DOHH2 (cell line): ENCODE results near the gene ARHGAP6.

Experiments used
- H3F3A ChIP-seq: fragments of 200-600 bp; sonication (generic), shearing (Covaris generic); 2 replicates; pipeline ENCODE4 v1.6.0; 2016; ENCODE audit warnings: antibody characterized with exemption, mild to moderate bottlenecking; ENCODE audit not compliant: control insufficient read depth, insufficient read depth
- H3K27ac ChIP-seq: fragments of 200-600 bp; sonication (generic); 2 replicates; pipeline ENCODE4 v1.5.1; 2014; ENCODE audit warnings: low read depth, mild to moderate bottlenecking, low read length, moderate library complexity
- H3K27me3 ChIP-seq: fragments of 200-600 bp; sonication (generic); 2 replicates; pipeline ENCODE4 v1.6.1; 2014; ENCODE audit warnings: mild to moderate bottlenecking, low read length, mixed read lengths; ENCODE audit not compliant: control insufficient read depth
- H3K36me3 ChIP-seq: fragments of 200-600 bp; sonication (generic); 2 replicates; pipeline ENCODE4 v1.6.1; 2014; ENCODE audit warnings: mild to moderate bottlenecking, low read length, moderate library complexity, mixed read lengths; ENCODE audit not compliant: control insufficient read depth
- H3K4me1 ChIP-seq: fragments of 200-600 bp; sonication (generic); 2 replicates; pipeline ENCODE4 v1.6.1; 2014; ENCODE audit warnings: mild to moderate bottlenecking, low read length, mixed read lengths; ENCODE audit not compliant: control insufficient read depth
- H3K4me2 ChIP-seq: fragments of 200-600 bp; sonication (generic); 2 replicates; pipeline ENCODE4 v1.6.0; 2014; ENCODE audit warnings: mild to moderate bottlenecking, low read length, moderate library complexity
- H3K4me3 ChIP-seq: fragments of 200-600 bp; sonication (generic); 2 replicates; pipeline ENCODE4 v1.5.1; 2014; ENCODE audit warnings: mild to moderate bottlenecking, low read length, mixed read lengths
- H3K79me2 ChIP-seq: fragments of 200-600 bp; sonication (generic); 2 replicates; pipeline ENCODE4 v1.6.1; 2014; ENCODE audit warnings: mild to moderate bottlenecking, low read length, mixed read lengths; ENCODE audit not compliant: control insufficient read depth
- H3K9me2 ChIP-seq: fragments of 200-600 bp; sonication (generic); replicated peaks from 2 replicates; pipeline ENCODE4 v1.6.1; 2014; ENCODE audit warnings: mild to moderate bottlenecking, low read length, mixed read lengths; ENCODE audit not compliant: control insufficient read depth
- H3K9me3 ChIP-seq: fragments of 200-600 bp; sonication (generic); 2 replicates; pipeline ENCODE4 v1.6.1; 2014; ENCODE audit warnings: antibody characterized with exemption, low read length, mixed read lengths; ENCODE audit not compliant: control insufficient read depth, insufficient read depth
- H4K20me1 ChIP-seq: fragments of 200-600 bp; sonication (generic); 2 replicates; pipeline ENCODE4 v1.6.0; 2014; ENCODE audit warnings: low read depth, mild to moderate bottlenecking, antibody characterized with exemption, low read length, moderate library complexity; ENCODE audit not compliant: control insufficient read depth, insufficient read depth
- EZH2phosphoT487 ChIP-seq: fragments of 200-600 bp; sonication (generic); IDR thresholded peaks from 2 replicates; pipeline ENCODE4 v1.6.1; 2017; ENCODE audit warnings: borderline replicate concordance, mild to moderate bottlenecking, antibody characterized with exemption, low read length, moderate library complexity, mixed read lengths
- TF ChIP-seq, protein P1 (sequence below): fragments of 200-600 bp; sonication (generic); IDR thresholded peaks from one replicate; pipeline ENCODE4 v1.5.1; 2014; ENCODE audit warnings: antibody characterized with exemption, mild to moderate bottlenecking, low read depth, low read length; ENCODE audit not compliant: poor library complexity, severe bottlenecking

Gene ARHGAP6

DNA sequence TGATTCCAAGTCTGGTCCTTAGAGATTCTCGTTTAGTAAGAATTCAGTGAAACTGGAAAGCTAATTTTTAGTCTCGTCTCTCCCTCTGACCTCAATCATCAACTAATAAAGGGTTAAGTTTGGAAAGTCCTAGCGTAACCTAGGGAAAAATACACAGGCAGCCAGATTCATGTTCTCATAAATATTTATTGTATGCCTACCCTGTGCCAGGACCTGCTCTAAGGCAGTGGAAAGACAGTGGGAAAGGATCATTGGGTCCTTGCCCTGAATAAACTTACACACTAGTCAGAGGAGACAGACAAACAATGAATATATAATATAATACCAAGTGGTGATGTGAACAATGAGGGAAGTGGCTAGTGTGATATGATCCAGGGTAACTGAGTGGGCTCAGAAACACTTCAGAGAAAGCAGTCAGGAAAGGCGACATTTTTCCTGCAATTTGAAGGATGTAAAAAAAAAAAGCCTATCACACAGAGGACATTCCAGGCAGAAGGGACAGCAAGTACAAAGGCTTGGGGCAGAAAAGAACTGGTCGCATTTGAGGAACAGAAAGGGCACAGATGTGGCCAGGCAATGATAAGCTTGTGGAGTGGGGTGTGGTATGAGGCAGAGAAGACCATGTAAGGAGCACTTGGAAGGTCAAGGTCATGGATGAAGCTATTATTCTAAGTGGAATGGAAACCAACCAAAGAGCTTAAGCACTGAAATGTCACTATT lies 243.8 kb downstream of the ARHGAP6 start:
- Histone ChIP-seq H3K4me2 (no peak overlapping the region), H3K9me2 (no peaks in the 10 kb centered on the region), H3K4me1 (no peaks in the 10 kb centered on the region), H3F3A (no peaks in the 10 kb centered on the region), H3K36me3 (no peaks in the 10 kb centered on the region), H3K9me3 (no peaks in the 10 kb centered on the region), H3K4me3 (no peak overlapping the region), H4K20me1 (no peaks in the 10 kb centered on the region), H3K27me3 (no peaks in the 10 kb centered on the region), H3K79me2 (no peaks in the 10 kb centered on the region), H3K27ac (no peak overlapping the region)
- TF ChIP-seq, protein P1, sequence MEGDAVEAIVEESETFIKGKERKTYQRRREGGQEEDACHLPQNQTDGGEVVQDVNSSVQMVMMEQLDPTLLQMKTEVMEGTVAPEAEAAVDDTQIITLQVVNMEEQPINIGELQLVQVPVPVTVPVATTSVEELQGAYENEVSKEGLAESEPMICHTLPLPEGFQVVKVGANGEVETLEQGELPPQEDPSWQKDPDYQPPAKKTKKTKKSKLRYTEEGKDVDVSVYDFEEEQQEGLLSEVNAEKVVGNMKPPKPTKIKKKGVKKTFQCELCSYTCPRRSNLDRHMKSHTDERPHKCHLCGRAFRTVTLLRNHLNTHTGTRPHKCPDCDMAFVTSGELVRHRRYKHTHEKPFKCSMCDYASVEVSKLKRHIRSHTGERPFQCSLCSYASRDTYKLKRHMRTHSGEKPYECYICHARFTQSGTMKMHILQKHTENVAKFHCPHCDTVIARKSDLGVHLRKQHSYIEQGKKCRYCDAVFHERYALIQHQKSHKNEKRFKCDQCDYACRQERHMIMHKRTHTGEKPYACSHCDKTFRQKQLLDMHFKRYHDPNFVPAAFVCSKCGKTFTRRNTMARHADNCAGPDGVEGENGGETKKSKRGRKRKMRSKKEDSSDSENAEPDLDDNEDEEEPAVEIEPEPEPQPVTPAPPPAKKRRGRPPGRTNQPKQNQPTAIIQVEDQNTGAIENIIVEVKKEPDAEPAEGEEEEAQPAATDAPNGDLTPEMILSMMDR, result no peak
- TF ChIP-seq EZH2phosphoT487, result no peak

DNA sequence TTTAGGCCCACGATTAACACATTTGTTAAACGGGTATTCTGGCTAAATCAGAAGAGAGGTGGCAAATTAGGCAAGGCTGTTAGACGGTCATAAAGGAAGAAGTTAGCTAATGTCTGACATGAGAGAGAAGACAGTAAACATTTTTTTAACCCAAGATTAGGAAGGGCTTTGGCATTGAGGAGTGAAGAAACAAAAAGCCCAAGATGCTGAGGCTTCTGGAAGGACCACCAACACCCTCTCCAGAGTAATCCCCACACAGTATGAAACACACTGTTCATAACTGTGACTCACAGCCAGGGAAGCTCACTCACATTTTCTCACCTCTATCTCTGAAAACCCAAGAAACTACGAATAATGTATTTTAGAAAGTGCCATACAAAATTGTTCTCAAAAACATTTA lies 244.9 kb downstream of the ARHGAP6 start:
- no peak overlapping the region for H3K27ac ChIP-seq
- no peaks in the 10 kb centered on the region for H3K79me2 ChIP-seq

DNA sequence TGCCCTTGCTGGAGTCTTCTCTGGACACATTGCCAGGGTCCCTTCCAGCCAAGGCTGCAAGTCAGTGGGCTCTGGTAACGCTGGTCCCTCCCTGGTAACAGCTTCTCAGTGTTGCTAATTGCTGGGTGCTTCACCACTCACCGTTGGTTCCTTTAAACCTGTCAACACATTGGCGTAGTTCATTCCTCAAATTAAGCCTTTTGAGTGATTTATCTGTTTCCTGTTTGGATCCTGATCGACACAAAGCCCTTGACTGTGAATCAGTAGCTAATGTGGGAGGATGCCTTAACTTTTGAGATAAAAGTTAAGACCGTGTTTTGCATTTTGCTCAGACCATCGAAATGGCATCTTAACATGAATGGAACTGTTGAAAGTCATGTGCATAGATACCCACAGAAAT lies 246.6 kb downstream of the ARHGAP6 start:
- no peaks in the 10 kb centered on the region for H3K36me3 ChIP-seq
- H3K4me1 ChIP-seq, result peaks cover 5% of the 10 kb centered on the region
- H3K27ac ChIP-seq, result no peak overlapping the region
- no peak overlapping the region for H3K4me2 ChIP-seq
- H3K79me2 ChIP-seq, result no peaks in the 10 kb centered on the region
- H3K4me3 ChIP-seq, result no peak overlapping the region
- H3K9me3 ChIP-seq, result no peaks in the 10 kb centered on the region
- H4K20me1 ChIP-seq, result no peaks in the 10 kb centered on the region
- no peaks in the 10 kb centered on the region for H3K27me3 ChIP-seq
- H3K9me2 ChIP-seq, result no peaks in the 10 kb centered on the region
- TF ChIP-seq EZH2phosphoT487, result no peak
- TF ChIP-seq, protein P1, result no peak
- H3F3A ChIP-seq, result no peaks in the 10 kb centered on the region

More for the DNA sequence above, 244.9 kb downstream of the ARHGAP6 start:
- no peak for TF ChIP-seq EZH2phosphoT487
- TF ChIP-seq, protein P1, result no peak
- Histone ChIP-seq H3K9me3 (no peaks in the 10 kb centered on the region), H3F3A (no peaks in the 10 kb centered on the region), H3K36me3 (no peaks in the 10 kb centered on the region), H4K20me1 (no peaks in the 10 kb centered on the region), H3K27me3 (no peaks in the 10 kb centered on the region), H3K4me3 (no peak overlapping the region), H3K4me1 (peaks cover 5% of the 10 kb centered on the region), H3K9me2 (no peaks in the 10 kb centered on the region), H3K4me2 (no peak overlapping the region)
